ENCODE data around the gene SCRN1. TPM values are rescaled to one million over a fixed set of nuclear protein-coding genes. Genes with fewer than 3 reads are reported as not detected.

Gene SCRN1
- total and polyA plus RNA-seq, 2 of the 13 experiments (the other 11 are each of a cell fraction or from before 2014, with no cell fraction given), result 43.2 to 49.8 TPM

DNA sequence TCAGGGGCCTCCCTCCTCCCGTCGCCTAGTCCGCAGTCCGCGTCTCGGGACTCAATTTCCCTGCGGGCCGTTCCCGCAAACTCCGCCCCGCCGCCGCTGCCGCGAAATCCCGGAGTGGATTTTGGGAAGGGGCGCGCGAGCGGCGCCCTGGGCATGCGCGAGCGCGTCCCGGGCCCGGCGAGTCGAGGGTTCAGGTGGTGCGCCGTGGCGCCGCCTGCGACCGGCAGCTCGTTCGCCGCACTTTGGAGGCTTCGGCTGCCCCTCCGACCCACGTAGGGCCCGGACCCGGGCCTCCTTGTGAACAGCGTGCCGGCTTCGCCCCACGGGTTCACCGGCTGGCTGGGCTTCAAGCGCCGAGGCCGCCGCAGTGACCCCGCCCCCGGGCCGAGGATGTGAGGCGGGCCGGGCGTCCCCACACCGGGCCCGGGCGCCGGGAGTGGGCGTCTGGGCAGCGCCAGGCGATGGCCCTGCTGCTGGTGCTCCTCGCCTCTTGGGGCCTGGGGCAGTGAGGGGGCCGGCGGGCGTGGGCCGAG is 38.7 kb upstream of the SCRN1 start, which contains the start of gene PLEKHA8 (continued):
- TF ChIP-seq ZNF878 (CRISPR knock-in tag; IDR thresholded peaks at IDR 0.05) (no peak), PBX3 (CRISPR knock-in tag; IDR thresholded peaks at IDR 0.05; ENCODE audit: borderline replicate concordance) (no peak), NR2F1 (CRISPR knock-in tag; IDR thresholded peaks at IDR 0.05) (0 out of 4 replicates have a peak, but pooled peaks of 1 of the 2 experiments have one; percentile 5), POLR2A (IDR thresholded peaks at IDR 0.05; ENCODE audit: insufficient read depth in 1 of 2, low read depth in 2 of 2, low read length in 2 of 2) (peak; percentile 37 to 66; a peak in 3 of 4 replicates), TBL1XR1 (IDR thresholded peaks at IDR 0.05; ENCODE audit: borderline replicate concordance, low read length, partially characterized antibody) (no peak), ZNF10 (CRISPR knock-in tag; IDR thresholded peaks at IDR 0.05; ENCODE audit: borderline replicate concordance, low read depth) (no peak), RXRB (CRISPR knock-in tag; IDR thresholded peaks at IDR 0.05; ENCODE audit: borderline replicate concordance) (peak; percentile 42; the same call in 1 of the 2 replicates), MXI1 (IDR thresholded peaks at IDR 0.05; ENCODE audit: borderline replicate concordance, low read depth, low read length) (peak; percentile 85; the same call in 1 of the 3 replicates), ZNF790 (CRISPR knock-in tag; IDR thresholded peaks at IDR 0.05; ENCODE audit: borderline replicate concordance) (no peak; the same call in 1 of the 2 replicates), ARID4A (CRISPR knock-in tag; IDR thresholded peaks at IDR 0.05; ENCODE audit: borderline replicate concordance) (peak; percentile 82; the same call in 1 of the 2 replicates), AHDC1 (CRISPR knock-in tag; IDR thresholded peaks at IDR 0.05; ENCODE audit: borderline replicate concordance) (peak; percentile 42; the same call in 1 of the 2 replicates), ELF1 (CRISPR knock-in tag; IDR thresholded peaks at IDR 0.05) (peak; percentile 60), ZNF605 (CRISPR knock-in tag; IDR thresholded peaks at IDR 0.05) (no peak), MTF2 (CRISPR knock-in tag; IDR thresholded peaks at IDR 0.05; ENCODE audit: borderline replicate concordance) (no peak)
- TF ChIP-seq, protein P1, sequence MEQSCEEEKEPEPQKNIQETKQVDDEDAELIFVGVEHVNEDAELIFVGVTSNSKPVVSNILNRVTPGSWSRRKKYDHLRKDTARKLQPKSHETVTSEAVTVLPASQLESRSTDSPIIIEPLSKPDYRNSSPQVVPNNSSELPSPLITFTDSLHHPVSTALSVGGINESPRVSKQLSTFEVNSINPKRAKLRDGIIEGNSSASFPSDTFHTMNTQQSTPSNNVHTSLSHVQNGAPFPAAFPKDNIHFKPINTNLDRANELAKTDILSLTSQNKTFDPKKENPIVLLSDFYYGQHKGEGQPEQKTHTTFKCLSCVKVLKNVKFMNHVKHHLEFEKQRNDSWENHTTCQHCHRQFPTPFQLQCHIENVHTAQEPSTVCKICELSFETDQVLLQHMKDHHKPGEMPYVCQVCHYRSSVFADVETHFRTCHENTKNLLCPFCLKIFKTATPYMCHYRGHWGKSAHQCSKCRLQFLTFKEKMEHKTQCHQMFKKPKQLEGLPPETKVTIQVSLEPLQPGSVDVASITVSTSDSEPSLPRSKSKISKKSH (CRISPR knock-in tag; IDR thresholded peaks at IDR 0.05; ENCODE audit: borderline replicate concordance), result no peak

Data from HepG2 (cell line).